ENCODE results near the gene CADPS2.

DNA sequence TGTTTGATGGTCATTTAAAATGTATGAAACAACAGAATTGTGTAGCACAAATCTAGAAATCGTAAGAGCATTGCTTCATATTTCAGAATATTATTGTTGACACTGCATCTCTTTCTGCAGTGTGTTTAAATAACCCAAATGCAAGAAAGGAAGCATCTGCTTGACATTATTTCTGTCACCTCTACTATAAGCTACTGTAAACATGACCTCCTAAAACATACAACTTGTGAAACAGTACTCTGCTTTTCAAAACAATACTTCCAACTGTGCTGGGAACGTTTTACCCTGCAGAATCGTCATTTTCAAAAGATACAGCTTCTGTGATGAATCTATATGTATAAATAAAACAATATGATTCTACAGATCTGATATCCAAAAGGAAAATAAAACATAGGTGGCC is 269.3 kb downstream of the CADPS2 start:
- TF ChIP-seq, protein P1, sequence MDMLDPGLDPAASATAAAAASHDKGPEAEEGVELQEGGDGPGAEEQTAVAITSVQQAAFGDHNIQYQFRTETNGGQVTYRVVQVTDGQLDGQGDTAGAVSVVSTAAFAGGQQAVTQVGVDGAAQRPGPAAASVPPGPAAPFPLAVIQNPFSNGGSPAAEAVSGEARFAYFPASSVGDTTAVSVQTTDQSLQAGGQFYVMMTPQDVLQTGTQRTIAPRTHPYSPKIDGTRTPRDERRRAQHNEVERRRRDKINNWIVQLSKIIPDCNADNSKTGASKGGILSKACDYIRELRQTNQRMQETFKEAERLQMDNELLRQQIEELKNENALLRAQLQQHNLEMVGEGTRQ (IDR thresholded peaks at IDR 0.05; ENCODE audit: low read depth, low read length): no peak
- TF ChIP-seq POLR2A (IDR thresholded peaks at IDR 0.05; ENCODE audit: low read depth, low read length) (no peak), SMC3 (IDR thresholded peaks at IDR 0.05; ENCODE audit: low read depth, low read length) (no peak), RCOR1 (IDR thresholded peaks at IDR 0.05; ENCODE audit: insufficient replicate concordance, low read length) (no peak), MXI1 (IDR thresholded peaks at IDR 0.05; ENCODE audit: borderline replicate concordance, low read depth, low read length) (no peak), RAD21 (IDR thresholded peaks at IDR 0.05; ENCODE audit: low read length) (no peak), RFX5 (IDR thresholded peaks at IDR 0.05; ENCODE audit: low read depth, low read length) (no peak), MAZ (IDR thresholded peaks at IDR 0.05; ENCODE audit: borderline replicate concordance, low read depth, low read length) (no peak), BHLHE40 (IDR thresholded peaks at IDR 0.05; ENCODE audit: low read depth, low read length) (no peak), CHD1 (IDR thresholded peaks at IDR 0.05; ENCODE audit: low read depth, low read length) (no peak), NFE2L2 (IDR thresholded peaks at IDR 0.05; ENCODE audit: low read depth, low read length) (no peak), MAFK (IDR thresholded peaks at IDR 0.05; ENCODE audit: low read depth, low read length) (no peak), FOS (IDR thresholded peaks at IDR 0.05; ENCODE audit: low read depth, low read length) (no peak)
- TF ChIP-seq, protein P2, sequence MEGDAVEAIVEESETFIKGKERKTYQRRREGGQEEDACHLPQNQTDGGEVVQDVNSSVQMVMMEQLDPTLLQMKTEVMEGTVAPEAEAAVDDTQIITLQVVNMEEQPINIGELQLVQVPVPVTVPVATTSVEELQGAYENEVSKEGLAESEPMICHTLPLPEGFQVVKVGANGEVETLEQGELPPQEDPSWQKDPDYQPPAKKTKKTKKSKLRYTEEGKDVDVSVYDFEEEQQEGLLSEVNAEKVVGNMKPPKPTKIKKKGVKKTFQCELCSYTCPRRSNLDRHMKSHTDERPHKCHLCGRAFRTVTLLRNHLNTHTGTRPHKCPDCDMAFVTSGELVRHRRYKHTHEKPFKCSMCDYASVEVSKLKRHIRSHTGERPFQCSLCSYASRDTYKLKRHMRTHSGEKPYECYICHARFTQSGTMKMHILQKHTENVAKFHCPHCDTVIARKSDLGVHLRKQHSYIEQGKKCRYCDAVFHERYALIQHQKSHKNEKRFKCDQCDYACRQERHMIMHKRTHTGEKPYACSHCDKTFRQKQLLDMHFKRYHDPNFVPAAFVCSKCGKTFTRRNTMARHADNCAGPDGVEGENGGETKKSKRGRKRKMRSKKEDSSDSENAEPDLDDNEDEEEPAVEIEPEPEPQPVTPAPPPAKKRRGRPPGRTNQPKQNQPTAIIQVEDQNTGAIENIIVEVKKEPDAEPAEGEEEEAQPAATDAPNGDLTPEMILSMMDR (conservative IDR thresholded peaks at IDR 0.05; ENCODE audit: low read depth, low read length): no peak
